MM.1S (cell line): ENCODE measurements around the gene PPIB.

Source experiments
- DNase-seq: peaks from one replicate; pipeline ENCODE4 v3.0.0-alpha.2; 2015
- H2AFZ ChIP-seq: fragments of 300-600 bp; sonication (generic); 2 replicates; pipeline ENCODE4 v1.6.0; 2016; ENCODE audit warnings: antibody characterized with exemption, low read length
- H3F3A ChIP-seq: fragments of 300-600 bp; sonication (generic); 2 replicates; pipeline ENCODE4 v1.6.1; 2016; ENCODE audit warnings: mild to moderate bottlenecking, antibody characterized with exemption, low read length, moderate library complexity, mixed read lengths; ENCODE audit not compliant: insufficient read depth
- H3K27ac ChIP-seq: fragments of 300-600 bp; sonication (generic); 2 replicates; pipeline ENCODE4 v1.5.1; 2016; ENCODE audit warnings: mild to moderate bottlenecking, low read length
- H3K27me3 ChIP-seq: fragments of 300-600 bp; sonication (generic); replicated peaks from 2 replicates; pipeline ENCODE4 v1.6.0; 2016; ENCODE audit warnings: low read length; ENCODE audit not compliant: insufficient read depth
- H3K36me3 ChIP-seq: fragments of 300-600 bp; sonication (generic); replicated peaks from 2 replicates; pipeline ENCODE4 v1.6.1; 2016; ENCODE audit warnings: mild to moderate bottlenecking, low read length, mixed read lengths; ENCODE audit not compliant: insufficient read depth
- H3K4me1 ChIP-seq: fragments of 300-600 bp; sonication (generic); 2 replicates; pipeline ENCODE4 v1.6.1; 2016; ENCODE audit warnings: low read length, mixed read lengths
- H3K4me2 ChIP-seq: fragments of 300-600 bp; sonication (generic); 2 replicates; pipeline ENCODE4 v1.6.0; 2016; ENCODE audit warnings: low read depth, low read length
- H3K4me3 ChIP-seq: fragments of 300-600 bp; sonication (generic); 2 replicates; pipeline ENCODE4 v1.5.1; 2016; ENCODE audit warnings: low read length, mixed read lengths
- H3K79me2 ChIP-seq: fragments of 300-600 bp; sonication (generic); 2 replicates; pipeline ENCODE4 v1.6.1; 2016; ENCODE audit warnings: mixed run types, low read length, mixed read lengths
- H3K9ac ChIP-seq: fragments of 300-600 bp; sonication (generic); 2 replicates; pipeline ENCODE4 v1.6.1; 2016; ENCODE audit warnings: low read length, mixed read lengths
- H3K9me2 ChIP-seq: fragments of 300-600 bp; sonication (generic); replicated peaks from 2 replicates; pipeline ENCODE4 v1.6.1; 2016; ENCODE audit warnings: mild to moderate bottlenecking, low read length, mixed read lengths; ENCODE audit not compliant: insufficient read depth
- H3K9me3 ChIP-seq: fragments of 300-600 bp; sonication (generic); replicated peaks from 2 replicates; pipeline ENCODE4 v1.6.1; 2016; ENCODE audit warnings: mild to moderate bottlenecking, low read length, mixed read lengths; ENCODE audit not compliant: insufficient read depth
- H4K20me1 ChIP-seq: fragments of 300-600 bp; sonication (generic); 2 replicates; pipeline ENCODE4 v1.6.1; 2016; ENCODE audit warnings: mild to moderate bottlenecking, low read length, moderate library complexity, mixed read lengths; ENCODE audit not compliant: insufficient read depth
- CTCF ChIP-seq: fragments of 300-600 bp; sonication (generic); IDR thresholded peaks from 2 replicates; pipeline ENCODE4 v1.5.1; 2016; ENCODE audit warnings: antibody characterized with exemption, low read length, mixed read lengths
- EZH2 ChIP-seq: fragments of 300-600 bp; sonication (generic); optimal IDR thresholded peaks from 2 replicates; pipeline ENCODE3; 2017; ENCODE audit warnings: low read depth, mild to moderate bottlenecking, antibody characterized with exemption, low read length, mixed read lengths
- EZH2phosphoT487 ChIP-seq: fragments of 300-600 bp; sonication (generic); IDR thresholded peaks from 2 replicates; pipeline ENCODE4 v1.6.1; 2018; ENCODE audit warnings: antibody characterized with exemption, low read length

PPIB gene

GRCh38 chr15:64146520-64146884 is 16.3 kb downstream of the PPIB start:
- Histone ChIP-seq H3K27me3 (no peaks in the 10 kb centered on the region), H3K27ac (no peak overlapping the region), H2AFZ (no peak overlapping the region), H3K4me2 (no peak overlapping the region), H3K4me1 (peaks cover 3% of the 10 kb centered on the region; the same call in 1 of the 2 replicates), H3K9me3 (no peaks in the 10 kb centered on the region), H3F3A (peaks cover 4% of the 10 kb centered on the region; the same call in 1 of the 2 replicates), H3K36me3 (no peaks in the 10 kb centered on the region), H3K4me3 (no peak overlapping the region), H3K9ac (no peak overlapping the region), H3K79me2 (no peaks in the 10 kb centered on the region), H3K9me2 (no peaks in the 10 kb centered on the region), H4K20me1 (no peaks in the 10 kb centered on the region)
- DNase-seq, result no peak
- TF ChIP-seq EZH2 (no peak), CTCF (no peak), EZH2phosphoT487 (no peak)

- no peaks in the 10 kb centered on the region for H3K27me3 ChIP-seq
- H4K20me1 ChIP-seq, result no peaks in the 10 kb centered on the region
- no peak for DNase-seq
- H3K79me2 ChIP-seq, result no peaks in the 10 kb centered on the region
- peaks cover under 1% of the 10 kb centered on the region; the same call in 1 of the 2 replicates for H3F3A ChIP-seq
- no peak overlapping the region for H3K4me2 ChIP-seq
- H3K9ac ChIP-seq, result no peak overlapping the region
- H3K9me3 ChIP-seq, result no peaks in the 10 kb centered on the region
- H3K36me3 ChIP-seq, result no peaks in the 10 kb centered on the region
- no peak overlapping the region for H2AFZ ChIP-seq
- no peak overlapping the region for H3K27ac ChIP-seq
- H3K4me3 ChIP-seq, result no peak overlapping the region
- TF ChIP-seq EZH2 (no peak), CTCF (no peak), EZH2phosphoT487 (no peak)
- peaks cover 1% of the 10 kb centered on the region; the same call in 1 of the 2 replicates for H3K4me1 ChIP-seq
- no peaks in the 10 kb centered on the region for H3K9me2 ChIP-seq
Observed at GRCh38 chr15:64146041-64146440, 16.8 kb downstream of the PPIB start.

- Histone ChIP-seq H3K4me1 (no peaks in the 10 kb centered on the region), H3K9me3 (no peaks in the 10 kb centered on the region), H3K9ac (no peak overlapping the region), H3K4me3 (no peak overlapping the region), H3K9me2 (no peaks in the 10 kb centered on the region), H3K27me3 (no peaks in the 10 kb centered on the region), H3F3A (no peaks in the 10 kb centered on the region), H4K20me1 (no peaks in the 10 kb centered on the region), H3K36me3 (no peaks in the 10 kb centered on the region), H3K79me2 (no peaks in the 10 kb centered on the region), H2AFZ (no peak overlapping the region), H3K27ac (no peak overlapping the region), H3K4me2 (no peak overlapping the region)
- TF ChIP-seq EZH2phosphoT487 (no peak), CTCF (no peak), EZH2 (no peak)
- no peak for DNase-seq
Observed at GRCh38 chr15:64144565-64145281, 18.1 kb downstream of the PPIB start.
